OCI-LY3 (cell line): ENCODE results near the gene EDA.

ENCODE experiments used
- H2AFZ ChIP-seq: fragments of 200-600, 300-600 bp; shearing (Covaris generic); 2 replicates; pipeline ENCODE4 v1.6.0; 2014; ENCODE audit warnings: antibody characterized with exemption, low read depth, low read length
- H3K27ac ChIP-seq: fragments of 200-600, 300-600 bp; sonication (generic); 2 replicates; pipeline ENCODE4 v1.5.1; 2014; ENCODE audit warnings: mild to moderate bottlenecking, low read length, moderate library complexity, mixed read lengths
- H3K27me3 ChIP-seq: fragments of 200-600, 300-600 bp; sonication (generic); 2 replicates; pipeline ENCODE4 v1.6.1; 2014; ENCODE audit warnings: low read depth, low read length, mixed read lengths
- H3K36me3 ChIP-seq: fragments of 200-600, 300-600 bp; sonication (generic); replicated peaks from 2 replicates; pipeline ENCODE3; 2014; ENCODE audit warnings: low read depth, low read length, mixed read lengths
- H3K4me1 ChIP-seq: fragments of 300-600, 200-600 bp; sonication (generic); 2 replicates; pipeline ENCODE4 v1.6.1; 2014; ENCODE audit warnings: low read length, mixed read lengths
- H3K4me2 ChIP-seq: fragments of 200-600, 300-600 bp; sonication (generic); 2 replicates; pipeline ENCODE4 v1.6.1; 2014; ENCODE audit warnings: low read length, mixed read lengths
- H3K4me3 ChIP-seq: fragments of 300-600, 200-600 bp; sonication (generic); 2 replicates; pipeline ENCODE4 v1.5.1; 2014; ENCODE audit warnings: antibody characterized with exemption, mild to moderate bottlenecking, low read length, moderate library complexity
- H3K79me2 ChIP-seq: fragments of 300-600, 200-600 bp; shearing (Covaris generic); 2 replicates; pipeline ENCODE4 v1.6.1; 2014; ENCODE audit warnings: mild to moderate bottlenecking, low read length, mixed read lengths
- H3K9ac ChIP-seq: fragments of 300-600, 200-600 bp; shearing (Covaris generic); 2 replicates; pipeline ENCODE4 v1.6.0; 2014; ENCODE audit warnings: mild to moderate bottlenecking, low read length, moderate library complexity
- H3K9me3 ChIP-seq: fragments of 200-600, 300-600 bp; shearing (Covaris generic); 2 replicates; pipeline ENCODE4 v1.6.1; 2014; ENCODE audit warnings: low read length, mixed read lengths; ENCODE audit not compliant: insufficient read depth
- H4K20me1 ChIP-seq: fragments of 200-600, 300-600 bp; sonication (generic); 2 replicates; pipeline ENCODE4 v1.6.1; 2016; ENCODE audit warnings: low read length, mixed read lengths; ENCODE audit not compliant: insufficient read depth
- CTCF ChIP-seq: fragments of 200-600, 300-600 bp; sonication (generic); IDR thresholded peaks from 2 replicates; pipeline ENCODE4 v1.5.1; 2014; ENCODE audit warnings: antibody characterized with exemption, low read length, low read depth
- EZH2phosphoT487 ChIP-seq: fragments of 200-600 bp; shearing (Covaris generic); IDR thresholded peaks from 2 replicates; pipeline ENCODE4 v1.6.1; 2018; ENCODE audit warnings: antibody characterized with exemption, mixed run types, low read depth

Gene EDA

GRCh38 chrX:69876221-69876620 lies 260.3 kb downstream of the EDA start:
- TF ChIP-seq CTCF (no peak), EZH2phosphoT487 (no peak)
- H3K9me3 ChIP-seq: no peaks in the 10 kb centered on the region
- H3K9ac ChIP-seq: no peak overlapping the region
- no peak overlapping the region for H3K4me3 ChIP-seq
- H3K27ac ChIP-seq: no peak overlapping the region
- H3K79me2 ChIP-seq: no peaks in the 10 kb centered on the region
- no peaks in the 10 kb centered on the region for H3K36me3 ChIP-seq
- H3K4me1 ChIP-seq: no peaks in the 10 kb centered on the region
- no peaks in the 10 kb centered on the region for H3K27me3 ChIP-seq
- no peak overlapping the region for H3K4me2 ChIP-seq
- H2AFZ ChIP-seq: no peak overlapping the region
- H4K20me1 ChIP-seq: no peaks in the 10 kb centered on the region

GRCh38 chrX:69884210-69884609 lies 268.3 kb downstream of the EDA start:
- H3K4me1 ChIP-seq: no peaks in the 10 kb centered on the region
- H3K4me3 ChIP-seq: no peak overlapping the region
- no peak overlapping the region for H3K27ac ChIP-seq
- H3K36me3 ChIP-seq: no peaks in the 10 kb centered on the region
- TF ChIP-seq CTCF (no peak), EZH2phosphoT487 (no peak)
- no peaks in the 10 kb centered on the region for H3K27me3 ChIP-seq
- no peaks in the 10 kb centered on the region for H3K79me2 ChIP-seq
- no peak overlapping the region for H2AFZ ChIP-seq
- no peaks in the 10 kb centered on the region for H4K20me1 ChIP-seq
- H3K9me3 ChIP-seq: no peaks in the 10 kb centered on the region
- no peak overlapping the region for H3K4me2 ChIP-seq
- no peak overlapping the region for H3K9ac ChIP-seq

- no peaks in the 10 kb centered on the region for H3K9me3 ChIP-seq
- no peak overlapping the region for H2AFZ ChIP-seq
- H3K27me3 ChIP-seq: no peaks in the 10 kb centered on the region
- TF ChIP-seq EZH2phosphoT487: no peak
- TF ChIP-seq CTCF: no peak
- no peak overlapping the region for H3K4me2 ChIP-seq
- H4K20me1 ChIP-seq: no peaks in the 10 kb centered on the region
- H3K27ac ChIP-seq: no peak overlapping the region
- no peak overlapping the region for H3K4me3 ChIP-seq
- H3K4me1 ChIP-seq: no peaks in the 10 kb centered on the region
- no peaks in the 10 kb centered on the region for H3K79me2 ChIP-seq
- H3K36me3 ChIP-seq: no peaks in the 10 kb centered on the region
- no peak overlapping the region for H3K9ac ChIP-seq
These were observed 280.1 kb downstream of the EDA start for GRCh38 chrX:69896046-69896445.

- Histone ChIP-seq H4K20me1 (no peaks in the 10 kb centered on the region), H3K27ac (no peak overlapping the region)
These were observed 284.6 kb downstream of the EDA start for GRCh38 chrX:69900491-69900890.

More at GRCh38 chrX:69900491-69900890, 284.6 kb downstream of the EDA start:
- no peak overlapping the region for H3K4me2 ChIP-seq
- H3K27me3 ChIP-seq: no peaks in the 10 kb centered on the region
- no peak overlapping the region for H2AFZ ChIP-seq
- H3K9ac ChIP-seq: no peak overlapping the region
- no peak overlapping the region for H3K4me3 ChIP-seq
- H3K4me1 ChIP-seq: no peaks in the 10 kb centered on the region
- H3K79me2 ChIP-seq: no peaks in the 10 kb centered on the region
- no peaks in the 10 kb centered on the region for H3K36me3 ChIP-seq
- H3K9me3 ChIP-seq: no peaks in the 10 kb centered on the region
- no peak for TF ChIP-seq CTCF
- TF ChIP-seq EZH2phosphoT487: no peak
